Gastroesophageal sphincter (tissue), 4 donors: ENCODE results near the gene TRIM72. TPM values are rescaled to one million over a fixed set of nuclear protein-coding genes. Genes with fewer than 3 reads are reported as not detected.

Experiments
- ATAC-seq: fragments of 150-250 bp; one replicate; pipeline ENCODE4 v1.9.1; 2016; ENCODE audit warnings: mild to moderate bottlenecking, moderate library complexity
- H3K27ac ChIP-seq, 4 donors: fragments of 200-600 bp; sonication (generic) in 3 of 4; 1 replicate in 3 of 4; 2 replicates in 1 of 4; pipeline ENCODE4 v1.5.1; 2016 to 2019
- H3K27me3 ChIP-seq: fragments of 200-600 bp; sonication (generic); one replicate; pipeline ENCODE4 v1.5.1; 2019
- H3K36me3 ChIP-seq, 2 donors: fragments of 200-600 bp; sonication (generic); one replicate each; pipeline ENCODE4 v1.5.1; 2019; ENCODE audit warnings: control low read depth in 1 of 2
- H3K4me1 ChIP-seq, 3 donors: fragments of 200-600 bp; sonication (generic); 1 replicate in 2 of 3; 2 replicates in 1 of 3; pipeline ENCODE4 v1.5.1; 2016 to 2019; ENCODE audit warnings: control low read depth in 2 of 3
- H3K4me3 ChIP-seq, 2 donors: fragments of 200-600 bp; sonication (generic); one replicate each; pipeline ENCODE4 v1.5.1; 2019; ENCODE audit warnings: mild to moderate bottlenecking in 1 of 2, moderate library complexity in 1 of 2
- H3K9me3 ChIP-seq, 3 donors: fragments of 200-600 bp; sonication (generic); one replicate each; pipeline ENCODE4 v1.5.1; 2017 to 2019; ENCODE audit warnings: control low read depth in 2 of 3
- EP300 ChIP-seq: sonication (generic); formaldehyde crosslinking; IDR thresholded peaks from one replicate; pipeline ENCODE4 v1.6.1; 2017; ENCODE audit warnings: antibody characterized with exemption, mild to moderate bottlenecking
- POLR2A ChIP-seq, 2 donors: fragments of 450-650 bp; IDR thresholded peaks; one replicate each; pipeline ENCODE4 v1.6.1; 2017; ENCODE audit warnings: antibody characterized with exemption in 2 of 2, mild to moderate bottlenecking in 2 of 2, moderate library complexity in 1 of 2
- POLR2AphosphoS5 ChIP-seq: sonication (generic); formaldehyde crosslinking; IDR thresholded peaks from one replicate; pipeline ENCODE4 v1.6.1; 2017; ENCODE audit warnings: antibody characterized with exemption
- WGBS, 2 donors: methylation state at CpG; one replicate each; pipeline ENCODE4 v1.1.5; 2018; ENCODE audit warnings: low coverage in 1 of 2; 5-methylcytosine and 5-hydroxymethylcytosine counted together
- total RNA-seq, 4 donors: library from RNA; depleted of rRNA; stranded (reverse); fragments of >200 nt; gene quantifications; one replicate each; pipeline ENCODE4 v1.1.0, GENCODE V29; 2016
- TF ChIP-seq, protein P1 (sequence below), 4 experiments: fragments of 200-600 bp in 2 of 4; fragments of 450-650 bp in 2 of 4; sonication (generic) in 1 of 4; IDR thresholded peaks; one replicate each; pipeline ENCODE4 v1.5.1; 2017 to 2019; ENCODE audit warnings: antibody characterized with exemption in 4 of 4, mild to moderate bottlenecking in 2 of 4, moderate library complexity in 2 of 4

TRIM72 gene
- total RNA-seq, 4 donors from 2014 or later: under 0.01 to 0.08 TPM; not detected in 2

DNA sequence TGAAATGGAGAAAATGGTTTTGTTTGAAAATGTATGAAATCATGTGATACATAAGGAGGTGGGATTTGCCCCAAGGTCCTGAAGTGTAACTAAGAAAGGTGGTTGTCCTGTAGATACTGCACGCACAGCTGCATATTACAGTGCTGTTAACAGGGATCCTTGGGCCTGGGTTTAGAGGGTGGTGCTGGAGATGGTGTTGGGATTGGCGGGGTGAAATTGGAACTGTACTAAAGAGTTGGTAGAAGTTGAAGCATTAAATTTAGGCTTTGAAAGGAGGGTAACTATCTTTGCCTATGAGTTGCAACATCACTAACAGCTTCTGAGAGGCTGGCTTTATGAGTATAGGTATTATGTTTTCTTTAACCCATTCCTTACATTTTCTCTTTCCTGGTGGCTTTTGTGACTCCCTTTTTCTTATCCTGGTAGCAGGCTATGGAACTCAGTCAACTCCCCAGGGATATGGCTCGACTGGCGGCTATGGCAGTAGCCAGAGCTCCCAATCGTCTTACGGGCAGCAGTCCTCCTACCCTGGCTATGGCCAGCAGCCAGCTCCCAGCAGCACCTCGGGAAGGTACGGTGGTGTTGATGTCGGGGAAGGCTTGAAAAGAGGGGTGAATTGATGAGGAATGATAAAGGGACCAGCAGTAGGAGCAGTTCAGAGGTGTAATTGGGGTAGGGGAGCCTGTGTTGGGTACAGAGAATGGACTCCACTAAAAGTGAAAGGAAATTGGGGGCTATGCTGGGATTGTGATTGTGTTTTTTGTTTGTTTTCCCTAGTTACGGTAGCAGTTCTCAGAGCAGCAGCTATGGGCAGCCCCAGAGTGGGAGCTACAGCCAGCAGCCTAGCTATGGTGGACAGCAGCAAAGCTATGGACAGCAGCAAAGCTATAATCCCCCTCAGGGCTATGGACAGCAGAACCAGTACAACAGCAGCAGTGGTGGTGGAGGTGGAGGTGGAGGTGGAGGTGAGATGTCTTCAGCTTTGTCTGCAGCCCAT, 30.2 kb upstream of the TRIM72 start:
- no peak overlapping the region for H3K27ac ChIP-seq
- peaks cover 0 to 68% (median 29%) of the 10 kb centered on the region in 3 donors for H3K4me1 ChIP-seq
- H3K27me3 ChIP-seq: no peaks in the 10 kb centered on the region
- H3K9me3 ChIP-seq: no peaks in the 10 kb centered on the region
- WGBS, 2 donors: 64 to 70% methylated on average over 4 to 6 of the region's 10 CpGs
- TF ChIP-seq POLR2A (IDR thresholded peaks at IDR 0.05) (no peak), EP300 (no peak), POLR2AphosphoS5 (no peak)
- TF ChIP-seq, protein P1, sequence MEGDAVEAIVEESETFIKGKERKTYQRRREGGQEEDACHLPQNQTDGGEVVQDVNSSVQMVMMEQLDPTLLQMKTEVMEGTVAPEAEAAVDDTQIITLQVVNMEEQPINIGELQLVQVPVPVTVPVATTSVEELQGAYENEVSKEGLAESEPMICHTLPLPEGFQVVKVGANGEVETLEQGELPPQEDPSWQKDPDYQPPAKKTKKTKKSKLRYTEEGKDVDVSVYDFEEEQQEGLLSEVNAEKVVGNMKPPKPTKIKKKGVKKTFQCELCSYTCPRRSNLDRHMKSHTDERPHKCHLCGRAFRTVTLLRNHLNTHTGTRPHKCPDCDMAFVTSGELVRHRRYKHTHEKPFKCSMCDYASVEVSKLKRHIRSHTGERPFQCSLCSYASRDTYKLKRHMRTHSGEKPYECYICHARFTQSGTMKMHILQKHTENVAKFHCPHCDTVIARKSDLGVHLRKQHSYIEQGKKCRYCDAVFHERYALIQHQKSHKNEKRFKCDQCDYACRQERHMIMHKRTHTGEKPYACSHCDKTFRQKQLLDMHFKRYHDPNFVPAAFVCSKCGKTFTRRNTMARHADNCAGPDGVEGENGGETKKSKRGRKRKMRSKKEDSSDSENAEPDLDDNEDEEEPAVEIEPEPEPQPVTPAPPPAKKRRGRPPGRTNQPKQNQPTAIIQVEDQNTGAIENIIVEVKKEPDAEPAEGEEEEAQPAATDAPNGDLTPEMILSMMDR (IDR thresholded peaks at IDR 0.05): no peak
- ATAC-seq: no peak
- H3K36me3 ChIP-seq: peaks cover 11 to 66% of the 10 kb centered on the region in 2 donors
- H3K4me3 ChIP-seq: no peak overlapping the region

DNA sequence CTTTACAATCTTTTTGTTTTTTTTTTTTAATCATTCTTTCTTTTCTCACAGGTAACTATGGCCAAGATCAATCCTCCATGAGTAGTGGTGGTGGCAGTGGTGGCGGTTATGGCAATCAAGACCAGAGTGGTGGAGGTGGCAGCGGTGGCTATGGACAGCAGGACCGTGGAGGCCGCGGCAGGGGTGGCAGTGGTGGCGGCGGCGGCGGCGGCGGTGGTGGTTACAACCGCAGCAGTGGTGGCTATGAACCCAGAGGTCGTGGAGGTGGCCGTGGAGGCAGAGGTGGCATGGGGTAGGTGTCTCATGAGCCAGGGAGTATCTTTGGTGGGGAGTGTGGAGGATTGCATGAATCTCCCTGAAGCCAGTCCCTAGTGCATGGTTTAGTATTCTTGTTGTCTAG, 29.0 kb upstream of the TRIM72 start:
- Histone ChIP-seq H3K27ac (no peak overlapping the region), H3K27me3 (no peaks in the 10 kb centered on the region), H3K9me3 (no peaks in the 10 kb centered on the region), H3K4me3 (no peak overlapping the region), H3K36me3 (peaks cover 19 to 78% of the 10 kb centered on the region in 2 donors), H3K4me1 (peaks cover 0 to 60% (median 23%) of the 10 kb centered on the region in 3 donors)
- 75 to 100% methylated on average over 1 to 4 of the region's 14 CpGs for WGBS, 2 donors
- no peak for ATAC-seq
- TF ChIP-seq POLR2AphosphoS5: no peak
- no peak for TF ChIP-seq EP300
- TF ChIP-seq, protein P1 (IDR thresholded peaks at IDR 0.05): no peak
- no peak for TF ChIP-seq POLR2A (IDR thresholded peaks at IDR 0.05)

DNA sequence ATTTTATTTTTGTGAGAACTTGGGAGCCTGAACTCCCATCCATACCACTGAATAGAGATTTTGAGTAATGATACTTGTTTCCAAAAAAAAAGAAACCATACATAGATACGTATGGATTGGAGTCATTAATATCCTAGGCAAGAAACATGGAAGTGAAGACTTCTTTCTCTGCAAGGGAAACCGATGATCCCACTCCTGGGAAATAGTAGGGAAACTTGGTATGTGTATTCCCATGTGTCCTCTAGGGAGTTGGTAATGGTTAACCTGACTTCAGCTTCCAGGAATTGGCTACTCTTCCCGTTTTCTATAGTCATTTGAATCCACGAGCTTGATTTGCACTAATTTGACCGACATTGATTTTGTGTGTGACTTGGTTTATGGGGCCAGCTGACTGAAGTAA, 28.6 kb upstream of the TRIM72 start:
- Histone ChIP-seq H3K9me3 (no peaks in the 10 kb centered on the region), H3K4me1 (peaks cover 0 to 60% (median 23%) of the 10 kb centered on the region in 3 donors), H3K27ac (no peak overlapping the region), H3K4me3 (no peak overlapping the region), H3K27me3 (no peaks in the 10 kb centered on the region), H3K36me3 (peaks cover 23 to 82% of the 10 kb centered on the region in 2 donors)
- 46 to 51% methylated on average over 5 of the region's 5 CpGs for WGBS, 2 donors
- TF ChIP-seq, protein P1 (IDR thresholded peaks at IDR 0.05): no peak
- TF ChIP-seq POLR2A (IDR thresholded peaks at IDR 0.05) (no peak), EP300 (no peak), POLR2AphosphoS5 (no peak)
- no peak for ATAC-seq

DNA sequence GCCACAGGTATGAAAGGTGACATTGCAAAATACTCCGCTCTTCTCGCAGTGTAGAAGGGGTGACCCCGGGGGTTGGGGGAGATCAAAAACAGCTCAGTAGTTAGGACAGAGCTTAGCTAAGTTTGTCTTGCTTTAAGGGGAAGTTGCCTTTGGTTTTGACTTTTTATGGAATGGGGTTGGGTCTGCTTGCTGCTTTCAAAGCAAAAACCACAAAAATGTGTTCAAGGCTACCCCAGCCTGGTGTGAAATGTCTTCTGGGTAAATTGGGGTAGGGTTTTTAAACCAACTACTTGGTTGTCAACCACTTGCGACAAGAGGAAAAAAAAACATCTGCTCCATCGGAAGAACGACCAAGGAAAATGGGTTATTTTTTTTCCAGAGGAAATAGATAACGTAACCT, 27.7 kb upstream of the TRIM72 start:
- no peak for TF ChIP-seq EP300
- no peak for TF ChIP-seq POLR2A (IDR thresholded peaks at IDR 0.05)
- TF ChIP-seq, protein P1 (IDR thresholded peaks at IDR 0.05): no peak
- no peak for TF ChIP-seq POLR2AphosphoS5
- peaks cover 29 to 91% of the 10 kb centered on the region in 2 donors for H3K36me3 ChIP-seq
- H3K27ac ChIP-seq: no peak overlapping the region
- H3K9me3 ChIP-seq: no peaks in the 10 kb centered on the region
- no peak overlapping the region for H3K4me3 ChIP-seq
- H3K27me3 ChIP-seq: no peaks in the 10 kb centered on the region
- ATAC-seq: no peak
- 53 to 65% methylated on average over 4 to 7 of the region's 7 CpGs for WGBS, 2 donors
- peaks cover 0 to 58% (median 23%) of the 10 kb centered on the region in 3 donors for H3K4me1 ChIP-seq
